Trophoblast cell (in vitro differentiated cells and primary cell): ENCODE results near the gene TARBP2.

Source experiments
- DNase-seq, 2 donors: peaks; one replicate each; pipeline ENCODE4 v3.0.0-alpha.2; 2016
- H2AFZ ChIP-seq: 2 replicates; pipeline ENCODE4 v1.6.1; 2013; ENCODE audit warnings: low read length, moderate library complexity, mild to moderate bottlenecking; ENCODE audit not compliant: insufficient read depth, poor library complexity
- H2AK5ac ChIP-seq: 2 replicates; pipeline ENCODE4 v1.6.1; 2013; ENCODE audit warnings: mild to moderate bottlenecking, low read length
- H2BK120ac ChIP-seq: 2 replicates; pipeline ENCODE4 v1.6.1; 2013; ENCODE audit warnings: low read length, mild to moderate bottlenecking, moderate library complexity; ENCODE audit not compliant: insufficient read depth, poor library complexity
- H2BK12ac ChIP-seq: 2 replicates; pipeline ENCODE4 v1.6.1; 2013; ENCODE audit warnings: mild to moderate bottlenecking, low read length, moderate library complexity
- H2BK5ac ChIP-seq: 2 replicates; pipeline ENCODE4 v1.6.1; 2013; ENCODE audit warnings: low read length, low read depth, moderate library complexity, mild to moderate bottlenecking; ENCODE audit not compliant: poor library complexity
- H3K14ac ChIP-seq: 2 replicates; pipeline ENCODE4 v1.6.1; 2013; ENCODE audit warnings: mild to moderate bottlenecking, low read length
- H3K18ac ChIP-seq: 2 replicates; pipeline ENCODE4 v1.6.1; 2013; ENCODE audit warnings: mild to moderate bottlenecking, low read length
- H3K23ac ChIP-seq: 2 replicates; pipeline ENCODE4 v1.6.1; 2013; ENCODE audit warnings: low read length
- H3K27ac ChIP-seq: 2 replicates; pipeline ENCODE4 v1.5.1; 2013; ENCODE audit warnings: low read depth, mild to moderate bottlenecking, inconsistent platforms, low read length, moderate library complexity
- H3K27me3 ChIP-seq: 2 replicates; pipeline ENCODE4 v1.6.1; 2013; ENCODE audit warnings: inconsistent platforms, mild to moderate bottlenecking, low read length, moderate library complexity; ENCODE audit not compliant: insufficient read depth
- H3K36me3 ChIP-seq, 2 experiments: 1 replicate in 1 of 2; 2 replicates in 1 of 2; pipeline ENCODE4 v1.6.1; 2013; ENCODE audit warnings: low read length in 2 of 2, mild to moderate bottlenecking in 2 of 2, moderate library complexity in 1 of 2; ENCODE audit not compliant: insufficient read depth in 2 of 2, control insufficient read depth in 1 of 2
- H3K4ac ChIP-seq: 2 replicates; pipeline ENCODE4 v1.6.1; 2013; ENCODE audit warnings: low read depth, mild to moderate bottlenecking, low read length, moderate library complexity
- H3K4me1 ChIP-seq, 2 experiments: 1 replicate in 1 of 2; 2 replicates in 1 of 2; pipeline ENCODE4 v1.6.1; 2013; ENCODE audit warnings: low read length in 2 of 2, mild to moderate bottlenecking in 2 of 2, moderate library complexity in 1 of 2; ENCODE audit not compliant: insufficient read depth in 2 of 2, control insufficient read depth in 1 of 2
- H3K4me2 ChIP-seq: 2 replicates; pipeline ENCODE4 v1.6.1; 2013; ENCODE audit warnings: inconsistent platforms, mild to moderate bottlenecking, low read length, moderate library complexity
- H3K4me3 ChIP-seq: 2 replicates; pipeline ENCODE4 v1.5.1; 2013; ENCODE audit warnings: mild to moderate bottlenecking, low read depth, low read length, inconsistent platforms
- H3K79me1 ChIP-seq: one replicate; pipeline ENCODE4 v1.6.1; 2013; ENCODE audit warnings: low read length
- H3K79me2 ChIP-seq: 2 replicates; pipeline ENCODE4 v1.6.1; 2013; ENCODE audit warnings: low read length, mild to moderate bottlenecking; ENCODE audit not compliant: control insufficient read depth, insufficient read depth, poor library complexity
- H3K9ac ChIP-seq: 2 replicates; pipeline ENCODE4 v1.6.1; 2013; ENCODE audit warnings: mild to moderate bottlenecking, low read length
- H3K9me3 ChIP-seq: 2 replicates; pipeline ENCODE4 v1.6.1; 2013; ENCODE audit warnings: low read depth, mild to moderate bottlenecking, control low read depth, inconsistent platforms, low read length; ENCODE audit not compliant: insufficient read depth
- H4K12ac ChIP-seq: 2 replicates; pipeline ENCODE4 v1.6.1; 2013; ENCODE audit warnings: low read depth, mild to moderate bottlenecking, low read length, moderate library complexity
- H4K8ac ChIP-seq: 2 replicates; pipeline ENCODE4 v1.6.1; 2013; ENCODE audit warnings: low read depth, mild to moderate bottlenecking, low read length, moderate library complexity
- H4K91ac ChIP-seq: one replicate; pipeline ENCODE4 v1.6.1; 2013; ENCODE audit warnings: low read depth, mild to moderate bottlenecking, low read length, moderate library complexity
- WGBS: extraction: QIAGEN DNeasy Blood & Tissue Kit; methylation state at CpG from one replicate; pipeline ENCODE4 v1.1.7; 2013; ENCODE audit warnings: missing lambda C conversion rate; ENCODE audit not compliant: insufficient read length, insufficient coverage; ENCODE audit errors: extremely low coverage; 5-methylcytosine and 5-hydroxymethylcytosine counted together

Gene TARBP2

GRCh38 chr12:53467880-53468279, 33.2 kb upstream of the TARBP2 start:
- H3K4me2 ChIP-seq: no peak overlapping the region
- H2AK5ac ChIP-seq: no peak overlapping the region
- peaks cover 45 to 89% of the 10 kb centered on the region in 2 experiments for H3K36me3 ChIP-seq
- no peaks in the 10 kb centered on the region for H3K4me1 ChIP-seq
- no peak overlapping the region for H2AFZ ChIP-seq
- H3K27me3 ChIP-seq: no peaks in the 10 kb centered on the region
- H4K91ac ChIP-seq: no peak overlapping the region
- no peaks in the 10 kb centered on the region for H3K79me2 ChIP-seq
- no peak overlapping the region for H3K4me3 ChIP-seq
- no peaks in the 10 kb centered on the region for H3K79me1 ChIP-seq
- no peak overlapping the region for H3K18ac ChIP-seq
- H3K23ac ChIP-seq: no peak overlapping the region
- WGBS: no CpG with 5 or more reads among the region's 2 CpGs
- no peak overlapping the region for H2BK12ac ChIP-seq
- no peak overlapping the region for H3K4ac ChIP-seq
- no peaks in the 10 kb centered on the region for H3K9me3 ChIP-seq
- H3K9ac ChIP-seq: no peak overlapping the region
- DNase-seq: no peak
- no peak overlapping the region for H2BK5ac ChIP-seq
- H3K27ac ChIP-seq: no peak overlapping the region
- H2BK120ac ChIP-seq: no peak overlapping the region
- H4K8ac ChIP-seq: no peak overlapping the region
- H3K14ac ChIP-seq: no peak overlapping the region
- no peak overlapping the region for H4K12ac ChIP-seq

GRCh38 chr12:53468282-53468681, 32.8 kb upstream of the TARBP2 start:
- WGBS: no CpG with 5 or more reads among the region's 1 CpG
- DNase-seq: no peak
- Histone ChIP-seq H3K14ac (no peak overlapping the region), H3K27ac (no peak overlapping the region), H3K79me1 (no peaks in the 10 kb centered on the region), H3K4ac (no peak overlapping the region), H3K4me1 (no peaks in the 10 kb centered on the region), H3K9ac (no peak overlapping the region), H4K12ac (no peak overlapping the region), H3K9me3 (no peaks in the 10 kb centered on the region), H4K8ac (no peak overlapping the region), H3K4me2 (no peak overlapping the region), H3K4me3 (no peak overlapping the region), H2BK5ac (no peak overlapping the region), H2AFZ (no peak overlapping the region), H2BK12ac (no peak overlapping the region), H3K18ac (no peak overlapping the region), H3K27me3 (no peaks in the 10 kb centered on the region), H4K91ac (no peak overlapping the region), H3K23ac (no peak overlapping the region), H2AK5ac (no peak overlapping the region), H3K79me2 (no peaks in the 10 kb centered on the region), H3K36me3 (peaks cover 46 to 90% of the 10 kb centered on the region in 2 experiments), H2BK120ac (no peak overlapping the region)

- H3K79me1 ChIP-seq: no peaks in the 10 kb centered on the region
- no peak overlapping the region for H2AK5ac ChIP-seq
- DNase-seq: no peak
- no peak overlapping the region for H3K27ac ChIP-seq
- no peak overlapping the region for H3K4me2 ChIP-seq
- H2BK12ac ChIP-seq: no peak overlapping the region
- WGBS: no CpG with 5 or more reads among the region's 1 CpG
- no peak overlapping the region for H2AFZ ChIP-seq
- H4K8ac ChIP-seq: no peak overlapping the region
- H3K4ac ChIP-seq: no peak overlapping the region
- H3K27me3 ChIP-seq: no peaks in the 10 kb centered on the region
- no peak overlapping the region for H4K91ac ChIP-seq
- no peak overlapping the region for H3K23ac ChIP-seq
- H2BK5ac ChIP-seq: no peak overlapping the region
- no peaks in the 10 kb centered on the region for H3K9me3 ChIP-seq
- no peak overlapping the region for H3K4me3 ChIP-seq
- H4K12ac ChIP-seq: no peak overlapping the region
- no peak overlapping the region for H3K18ac ChIP-seq
- no peak overlapping the region for H3K14ac ChIP-seq
- H3K9ac ChIP-seq: no peak overlapping the region
- peaks cover 38 to 83% of the 10 kb centered on the region in 2 experiments for H3K36me3 ChIP-seq
- H2BK120ac ChIP-seq: no peak overlapping the region
- no peaks in the 10 kb centered on the region for H3K4me1 ChIP-seq
- no peaks in the 10 kb centered on the region for H3K79me2 ChIP-seq
Measured at GRCh38 chr12:53472056-53472582, 29.0 kb upstream of the TARBP2 start.

- no peaks in the 10 kb centered on the region for H3K27me3 ChIP-seq
- no peak overlapping the region for H3K9ac ChIP-seq
- no peak for DNase-seq
- no peaks in the 10 kb centered on the region for H3K4me1 ChIP-seq
- H3K4ac ChIP-seq: no peak overlapping the region
- no peak overlapping the region for H3K14ac ChIP-seq
- no peak overlapping the region for H4K91ac ChIP-seq
- H3K79me1 ChIP-seq: no peaks in the 10 kb centered on the region
- no peak overlapping the region for H3K4me2 ChIP-seq
- H2BK5ac ChIP-seq: no peak overlapping the region
- H3K36me3 ChIP-seq: peaks cover 36 to 77% of the 10 kb centered on the region in 2 experiments
- no peak overlapping the region for H3K18ac ChIP-seq
- no peak overlapping the region for H2AK5ac ChIP-seq
- no peaks in the 10 kb centered on the region for H3K9me3 ChIP-seq
- no peak overlapping the region for H2BK120ac ChIP-seq
- H4K12ac ChIP-seq: no peak overlapping the region
- H2AFZ ChIP-seq: no peak overlapping the region
- no peak overlapping the region for H4K8ac ChIP-seq
- no peak overlapping the region for H2BK12ac ChIP-seq
- no CpG with 5 or more reads among the region's 2 CpGs for WGBS
- no peak overlapping the region for H3K27ac ChIP-seq
- H3K4me3 ChIP-seq: no peak overlapping the region
- no peak overlapping the region for H3K23ac ChIP-seq
- H3K79me2 ChIP-seq: no peaks in the 10 kb centered on the region
Measured at GRCh38 chr12:53474077-53474476, 27.0 kb upstream of the TARBP2 start.
